Mucosa of descending colon (tissue), 3 donors: ENCODE measurements around the gene GSTM3. TPM values are rescaled to one million over a fixed set of nuclear protein-coding genes. Genes with fewer than 3 reads are reported as not detected.
A peak's percentile ranks its signal among the peaks of the same experiment; 100 is the strongest.

Experiments used
- ATAC-seq: fragments of 200-7000 bp; cut with Tn5 transposase; one replicate; pipeline ENCODE4 v1.9.1; 2020; ENCODE audit warnings: mild to moderate bottlenecking, moderate library complexity
- DNase-seq, 3 donors: peaks; one replicate each; pipeline ENCODE4 v3.0.0-alpha.2; 2020
- H3K36me3 ChIP-seq: fragments of 200-600 bp; one replicate; pipeline ENCODE4 v1.8.0; 2021; ENCODE audit warnings: low read depth, mild to moderate bottlenecking
- H3K4me1 ChIP-seq: fragments of 200-600 bp; one replicate; pipeline ENCODE4 v1.8.0; 2021; ENCODE audit warnings: low read depth, mild to moderate bottlenecking
- H3K4me3 ChIP-seq: fragments of 200-600 bp; one replicate; pipeline ENCODE4 v1.8.0; 2021; ENCODE audit warnings: mild to moderate bottlenecking
- H3K9me3 ChIP-seq: fragments of 200-600 bp; one replicate; pipeline ENCODE4 v1.8.0; 2021; ENCODE audit warnings: mild to moderate bottlenecking
- intact Hi-C, 2 donors: fragments of 100-400 bp; cut with DNase I in 1 of 2; cut with micrococcal nuclease in 1 of 2; formaldehyde crosslinking; loops; one replicate each; pipeline versions ENCODE4 v1.11.0 to v1.11.1; 2022; cut with DNase I, micrococcal nuclease
- total RNA-seq, 3 donors: library from RNA; stranded (reverse); fragmentation: NEBNext Ultra II Directional in 2 of 3; extraction: Animal tissue kit (Norgen Biotek cat#: 25700) in 2 of 3; gene quantifications; one replicate each; pipeline versions ENCODE4 v1.2.1 to v1.2.4, GENCODE V29; 2021 to 2023
- TF ChIP-seq, protein P1 (sequence below): fragments of 200-600 bp; IDR thresholded peaks from one replicate; pipeline ENCODE4 v1.8.0; 2022; ENCODE audit warnings: antibody characterized with exemption, mild to moderate bottlenecking
- donor health status: DM: no; HTN: no; CAD: no; lungs with moderate emphysema.
- donor health status: DM: no; HTN: no; CAD: no.
- donor health status: DM: no; HTN: yes; CAD: no.

Gene GSTM3
- total RNA-seq, 3 donors from 2014 or later = 4.9 to 84.8 (median 12.4) TPM

DNA sequence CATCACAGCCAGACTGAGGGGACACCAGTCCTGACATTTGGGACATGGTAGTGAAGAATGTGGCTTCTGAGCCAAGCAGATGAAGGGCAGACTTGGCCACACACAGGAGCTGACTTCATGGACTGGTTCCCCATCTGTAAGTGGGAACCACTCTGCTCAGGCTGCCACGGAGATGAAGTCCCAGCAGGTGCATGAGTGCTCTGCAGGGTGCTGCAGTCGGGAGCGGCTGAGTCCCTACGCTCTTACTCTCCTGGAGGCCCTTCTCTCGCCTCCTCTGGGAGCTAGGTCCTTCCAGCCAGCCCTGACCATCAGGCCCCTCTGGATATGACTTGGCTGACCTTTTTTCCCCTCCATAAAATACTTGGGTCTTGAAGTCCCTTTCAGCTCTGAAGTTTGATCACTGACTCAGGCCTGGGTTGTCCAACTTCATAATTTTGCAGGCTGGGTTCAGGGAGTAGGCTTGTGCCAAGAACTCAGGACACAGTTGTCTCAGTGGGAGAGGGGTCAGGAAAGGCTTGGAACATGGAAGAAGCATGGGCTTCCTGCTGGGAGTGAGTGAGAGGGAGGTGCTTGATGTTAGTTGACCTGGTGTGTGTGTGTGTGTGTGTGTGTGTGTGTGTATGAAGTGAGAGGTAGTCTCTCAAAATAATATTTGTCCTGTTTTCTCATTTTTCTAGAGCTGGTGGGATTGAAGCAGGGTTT is 43.9 kb upstream of the GSTM3 start:
- no peak for ATAC-seq
- intact Hi-C loops = no loop called here
- Histone ChIP-seq H3K4me1 (peaks cover 29% of the 10 kb centered on the region), H3K4me3 (no peak overlapping the region), H3K9me3 (no peaks in the 10 kb centered on the region), H3K36me3 (no peaks in the 10 kb centered on the region)
- TF ChIP-seq, protein P1, sequence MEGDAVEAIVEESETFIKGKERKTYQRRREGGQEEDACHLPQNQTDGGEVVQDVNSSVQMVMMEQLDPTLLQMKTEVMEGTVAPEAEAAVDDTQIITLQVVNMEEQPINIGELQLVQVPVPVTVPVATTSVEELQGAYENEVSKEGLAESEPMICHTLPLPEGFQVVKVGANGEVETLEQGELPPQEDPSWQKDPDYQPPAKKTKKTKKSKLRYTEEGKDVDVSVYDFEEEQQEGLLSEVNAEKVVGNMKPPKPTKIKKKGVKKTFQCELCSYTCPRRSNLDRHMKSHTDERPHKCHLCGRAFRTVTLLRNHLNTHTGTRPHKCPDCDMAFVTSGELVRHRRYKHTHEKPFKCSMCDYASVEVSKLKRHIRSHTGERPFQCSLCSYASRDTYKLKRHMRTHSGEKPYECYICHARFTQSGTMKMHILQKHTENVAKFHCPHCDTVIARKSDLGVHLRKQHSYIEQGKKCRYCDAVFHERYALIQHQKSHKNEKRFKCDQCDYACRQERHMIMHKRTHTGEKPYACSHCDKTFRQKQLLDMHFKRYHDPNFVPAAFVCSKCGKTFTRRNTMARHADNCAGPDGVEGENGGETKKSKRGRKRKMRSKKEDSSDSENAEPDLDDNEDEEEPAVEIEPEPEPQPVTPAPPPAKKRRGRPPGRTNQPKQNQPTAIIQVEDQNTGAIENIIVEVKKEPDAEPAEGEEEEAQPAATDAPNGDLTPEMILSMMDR = no peak
- peak in 1 of 3 donors; percentile 29 for DNase-seq

DNA sequence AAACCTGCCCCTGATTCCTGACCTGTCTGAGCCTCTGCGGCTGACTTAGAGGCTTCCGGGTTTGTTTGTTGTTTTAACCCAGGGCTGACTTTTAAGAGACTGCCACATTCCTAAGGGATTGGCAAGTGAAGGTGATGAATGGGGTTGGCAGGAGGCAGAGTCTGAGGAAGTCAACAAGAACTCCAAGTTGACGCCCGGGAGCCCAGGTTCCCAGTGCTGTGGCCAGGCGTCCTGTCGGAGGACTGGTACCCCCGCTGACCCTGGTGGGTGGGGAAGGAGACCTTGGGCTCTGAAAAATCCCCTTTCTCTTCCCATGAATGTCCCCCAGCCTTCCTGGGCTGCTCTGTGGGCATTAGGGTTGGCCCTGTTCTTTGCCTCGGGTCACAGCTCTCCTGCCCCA is 42.6 kb upstream of the GSTM3 start:
- no peak overlapping the region for H3K4me3 ChIP-seq
- peaks cover 22% of the 10 kb centered on the region for H3K4me1 ChIP-seq
- H3K36me3 ChIP-seq = no peaks in the 10 kb centered on the region
- intact Hi-C loops = no loop called here
- TF ChIP-seq, protein P1 = no peak
- no peaks in the 10 kb centered on the region for H3K9me3 ChIP-seq
- DNase-seq (peak in 2 of 3 donors; percentile 45 to 46), ATAC-seq (peak; percentile 42)

DNA sequence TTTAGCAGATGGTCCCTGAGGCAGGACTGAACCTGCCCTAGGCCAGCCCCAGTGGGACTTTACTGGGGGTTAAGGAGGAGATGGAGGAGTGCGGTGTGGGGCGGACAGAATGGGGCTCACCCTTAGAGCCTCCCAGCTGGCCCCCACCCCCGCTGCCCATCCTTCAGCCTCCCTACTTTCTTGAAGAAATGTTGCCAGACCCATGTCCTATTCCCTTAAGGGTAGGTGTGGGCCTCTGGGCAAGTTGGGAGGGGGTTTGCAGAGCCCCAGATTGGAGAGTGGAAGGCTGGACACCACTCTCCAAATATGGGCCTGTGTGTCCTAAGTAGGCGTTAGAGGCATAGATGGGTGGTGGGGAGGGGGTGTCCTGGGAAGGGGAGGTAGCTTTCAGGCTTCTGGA is 42.1 kb upstream of the GSTM3 start:
- DNase-seq (peak in 2 of 3 donors; percentile 42 to 45), ATAC-seq (no peak)
- H3K9me3 ChIP-seq = no peaks in the 10 kb centered on the region
- peaks cover 22% of the 10 kb centered on the region for H3K4me1 ChIP-seq
- TF ChIP-seq, protein P1 = no peak
- intact Hi-C loops = no loop called here
- no peaks in the 10 kb centered on the region for H3K36me3 ChIP-seq
- no peak overlapping the region for H3K4me3 ChIP-seq

DNA sequence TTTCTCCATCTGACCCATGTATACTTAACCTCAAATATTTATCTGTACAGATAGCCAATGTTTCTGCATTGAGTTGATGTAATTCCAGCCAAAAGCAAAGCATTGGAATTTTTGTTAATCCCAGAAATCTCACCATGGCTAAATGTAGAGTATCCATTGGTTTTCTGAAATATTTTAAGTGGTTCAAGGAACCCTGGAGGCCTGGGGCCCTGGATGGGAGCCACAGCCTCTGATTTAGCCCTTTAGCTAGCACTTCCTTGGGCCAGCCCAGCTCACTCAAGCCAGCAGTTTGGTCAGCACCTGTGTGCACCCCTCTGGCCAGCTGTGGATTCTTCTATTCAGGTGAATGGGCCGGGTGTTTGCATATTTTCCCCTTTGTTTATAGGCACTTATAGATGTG is 41.7 kb upstream of the GSTM3 start:
- peaks cover 22% of the 10 kb centered on the region for H3K4me1 ChIP-seq
- H3K9me3 ChIP-seq = no peaks in the 10 kb centered on the region
- TF ChIP-seq, protein P1 = no peak
- H3K4me3 ChIP-seq = no peak overlapping the region
- no peak for ATAC-seq
- peak in 2 of 3 donors; percentile 52 to 60 for DNase-seq
- H3K36me3 ChIP-seq = no peaks in the 10 kb centered on the region
- intact Hi-C loops = no loop called here

DNA sequence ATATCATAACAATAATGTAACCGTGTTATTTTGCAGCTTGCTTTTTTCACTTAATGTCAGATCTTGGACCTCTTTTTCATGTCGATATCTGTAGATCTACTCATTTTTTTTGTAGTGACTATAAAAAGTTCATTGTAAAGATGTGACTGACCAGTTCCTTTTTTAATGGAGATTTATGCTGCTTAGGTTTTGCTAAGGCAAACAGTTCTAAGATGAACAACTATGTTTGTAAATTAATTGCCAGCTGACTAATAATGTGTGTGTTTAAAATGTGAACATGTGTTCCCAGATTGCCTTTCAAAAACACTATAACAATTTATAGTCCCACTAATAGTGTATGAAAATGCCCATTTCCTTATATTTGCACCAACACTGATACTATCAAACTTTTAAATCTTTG is 41.0 kb upstream of the GSTM3 start:
- TF ChIP-seq, protein P1 = no peak

More for the DNA sequence above, 41.0 kb upstream of the GSTM3 start:
- no peaks in the 10 kb centered on the region for H3K9me3 ChIP-seq
- H3K4me1 ChIP-seq = peaks cover 21% of the 10 kb centered on the region
- intact Hi-C loops = no loop called here
- ATAC-seq (no peak), DNase-seq (no peak)
- H3K36me3 ChIP-seq = no peaks in the 10 kb centered on the region
- H3K4me3 ChIP-seq = no peak overlapping the region
